Naive B cell (primary cell): ENCODE results near the gene DPCD. TPM values are rescaled to one million over a fixed set of nuclear protein-coding genes. Genes with fewer than 3 reads are reported as not detected.
"Not testable (repeated sequence)": the region's sequence is repeated elsewhere in the genome, so short reads cannot be mapped to it uniquely, and the experiment has no call there.

ENCODE experiments used
- ATAC-seq, 2 donors: fragments of 150-1000 bp; cut with Tn5 transposase; 2 replicates each; pipeline ENCODE4 v1.10.0; 2021; ENCODE audit warnings: low read depth in 2 of 2, mild to moderate bottlenecking in 2 of 2, moderate library complexity in 2 of 2
- DNase-seq: peaks from one replicate; pipeline ENCODE4 v3.0.0; 2022
- H3K27ac Mint-ChIP-seq, 6 donors: one replicate each; pipeline ENCODE4 v1.8.0; 2020 to 2022; ENCODE audit warnings: mild to moderate bottlenecking in 6 of 6, mixed read lengths in 6 of 6, moderate library complexity in 5 of 6, inconsistent platforms in 2 of 6
- H3K27me3 Mint-ChIP-seq, 3 donors: one replicate each; pipeline ENCODE4 v1.8.0; 2021 to 2022; ENCODE audit warnings: mixed read lengths in 3 of 3, mild to moderate bottlenecking in 1 of 3
- H3K36me3 Mint-ChIP-seq, 2 donors: one replicate each; pipeline ENCODE4 v1.8.0; 2020 to 2022; ENCODE audit warnings: mixed read lengths in 2 of 2, inconsistent platforms in 1 of 2, mild to moderate bottlenecking in 1 of 2
- H3K4me1 Mint-ChIP-seq, 3 donors: one replicate each; pipeline ENCODE4 v1.8.0; 2020 to 2022; ENCODE audit warnings: mixed read lengths in 3 of 3, inconsistent platforms in 1 of 3, mild to moderate bottlenecking in 1 of 3, moderate library complexity in 1 of 3
- H3K4me3 Mint-ChIP-seq, 8 donors: one replicate each; pipeline ENCODE4 v1.8.0; 2020 to 2022; ENCODE audit warnings: mild to moderate bottlenecking in 8 of 8, mixed read lengths in 8 of 8, moderate library complexity in 8 of 8, inconsistent platforms in 2 of 8
- H3K9me3 Mint-ChIP-seq, 7 donors: one replicate each; pipeline ENCODE4 v1.8.0; 2020 to 2022; ENCODE audit warnings: mixed read lengths in 7 of 7, mild to moderate bottlenecking in 5 of 7, inconsistent platforms in 2 of 7, moderate library complexity in 1 of 7
- polyA plus RNA-seq, 6 donors: library from polyadenylated mRNA; unstranded; fragments of 300-500 nt; fragmentation: Illumina TruSeq; gene quantifications; one replicate each; pipeline ENCODE4 v1.2.3, GENCODE V29; 2021; ENCODE audit warnings: low read depth in 6 of 6

Gene DPCD
- polyA plus RNA-seq, 6 donors from 2014 or later: 0.37 to 2.8 (median 1.2) TPM; not detected in 1

GRCh38 chr10:101625821-101626412 lies 37.8 kb downstream of the DPCD start:
- Mint-ChIP-seq H3K4me1 (peaks cover 18 to 39% (median 22%) of the 10 kb centered on the region in 3 donors), H3K36me3 (peaks cover 16 to 30% of the 10 kb centered on the region in 2 donors), H3K27ac (peak overlapping the region in 1 of 6 donors; percentile 32), H3K4me3 (no peak overlapping the region), H3K27me3 (no peaks in the 10 kb centered on the region), H3K9me3 (no peaks in the 10 kb centered on the region)
- no peak for DNase-seq
- no peak for ATAC-seq

- Mint-ChIP-seq H3K36me3 (peaks cover 8 to 16% of the 10 kb centered on the region in 2 donors), H3K9me3 (no peaks in the 10 kb centered on the region), H3K27me3 (no peaks in the 10 kb centered on the region), H3K27ac (peak overlapping the region in 1 of 6 donors; percentile 15), H3K4me3 (no peak overlapping the region), H3K4me1 (peaks cover 15 to 49% (median 18%) of the 10 kb centered on the region in 3 donors)
- DNase-seq (no peak), ATAC-seq (no peak)
Observed at GRCh38 chr10:101629837-101630632, 41.9 kb downstream of the DPCD start.

DNA sequence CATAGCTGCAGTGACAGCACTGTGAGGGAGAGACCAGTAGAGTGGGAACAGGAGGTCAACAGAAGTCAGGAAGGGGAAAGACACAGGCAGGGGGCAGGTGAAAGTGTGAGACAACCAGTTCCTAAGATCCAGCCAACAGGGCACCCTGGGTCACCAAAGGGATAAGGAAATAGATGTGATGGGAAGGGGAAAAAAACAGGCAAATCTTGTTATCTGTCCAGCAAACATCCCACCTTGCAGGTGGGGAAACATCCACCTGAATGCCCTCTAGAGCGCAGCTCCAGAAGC lies 42.5 kb downstream of the DPCD start:
- H3K9me3 Mint-ChIP-seq: no peaks in the 10 kb centered on the region
- no peak for ATAC-seq
- no peaks in the 10 kb centered on the region for H3K27me3 Mint-ChIP-seq
- H3K4me1 Mint-ChIP-seq: peaks cover 11 to 43% (median 13%) of the 10 kb centered on the region in 3 donors
- H3K36me3 Mint-ChIP-seq: peaks cover 7 to 11% of the 10 kb centered on the region in 2 donors
- peak overlapping the region in 1 of 6 donors; percentile 24 for H3K27ac Mint-ChIP-seq
- no peak overlapping the region for H3K4me3 Mint-ChIP-seq
- no peak for DNase-seq

DNA sequence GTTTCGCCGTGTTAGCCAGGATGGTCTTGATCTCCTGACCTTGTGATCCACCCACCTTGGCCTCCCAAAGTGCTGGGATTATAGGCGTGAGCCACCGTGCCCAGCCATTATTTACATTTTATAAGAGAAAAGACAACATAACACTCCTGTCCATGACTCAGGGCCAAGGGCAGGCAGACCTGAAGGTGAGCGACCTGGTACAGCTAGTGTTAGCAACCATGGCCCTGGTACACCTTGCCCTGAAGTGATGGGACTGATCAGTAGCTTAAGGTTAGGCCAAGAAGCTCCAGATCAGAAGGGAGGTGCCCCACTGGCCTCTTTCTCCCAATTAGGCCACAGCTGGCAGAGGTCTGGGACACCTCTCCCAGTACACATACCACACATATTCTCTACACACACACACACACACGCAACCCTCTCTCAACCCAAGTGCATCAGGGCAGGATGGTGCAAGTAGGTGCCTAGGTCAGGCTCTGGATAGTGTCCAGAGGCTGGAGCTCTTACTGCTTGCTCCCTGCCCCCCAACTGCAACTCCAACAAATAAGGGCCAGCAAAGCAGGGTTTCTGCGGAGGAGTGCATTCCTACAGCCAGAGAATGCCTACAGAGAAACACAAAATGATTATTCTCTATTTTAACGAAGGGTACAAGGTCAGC lies 43.8 kb downstream of the DPCD start:
- no peak for ATAC-seq
- Mint-ChIP-seq H3K27me3 (no peaks in the 10 kb centered on the region), H3K4me1 (peaks cover 10 to 39% (median 12%) of the 10 kb centered on the region in 3 donors), H3K36me3 (peaks cover 7 to 9% of the 10 kb centered on the region in 2 donors), H3K27ac (peak overlapping the region in 2 of 6 donors; percentile 24 to 54), H3K9me3 (no peaks in the 10 kb centered on the region), H3K4me3 (no peak overlapping the region)
- no peak for DNase-seq

DNA sequence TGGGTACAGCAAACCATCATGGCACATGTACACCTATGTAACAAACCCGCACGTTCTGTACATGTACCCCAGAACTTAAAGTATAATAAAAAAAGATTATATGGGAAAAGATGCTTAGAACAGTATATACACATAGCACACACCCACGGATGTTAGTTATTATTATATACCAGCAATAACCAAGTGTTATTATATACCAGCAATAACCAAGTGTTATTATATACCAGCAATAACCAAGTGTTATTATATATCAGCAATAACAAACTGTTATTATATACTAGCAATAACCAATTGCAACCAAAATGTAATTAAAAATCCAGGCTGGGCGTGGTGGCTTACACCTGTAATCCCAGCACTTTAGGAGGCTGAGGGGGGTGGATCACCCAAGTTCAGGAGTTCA lies 45.4 kb downstream of the DPCD start:
- H3K27me3 Mint-ChIP-seq, DNase-seq, ATAC-seq, H3K27ac Mint-ChIP-seq, H3K4me3 Mint-ChIP-seq, H3K9me3 Mint-ChIP-seq: not testable (repeated sequence)
- peaks cover 5 to 15% of the 10 kb centered on the region in 2 donors for H3K36me3 Mint-ChIP-seq
- peaks cover 10 to 28% (median 10%) of the 10 kb centered on the region in 3 donors for H3K4me1 Mint-ChIP-seq

GRCh38 chr10:101639141-101639900 lies 51.2 kb downstream of the DPCD start:
- no peak for DNase-seq
- peaks cover 12 to 22% of the 10 kb centered on the region in 2 donors for H3K36me3 Mint-ChIP-seq
- H3K4me1 Mint-ChIP-seq: peaks cover 4 to 17% (median 16%) of the 10 kb centered on the region in 3 donors

DNA sequence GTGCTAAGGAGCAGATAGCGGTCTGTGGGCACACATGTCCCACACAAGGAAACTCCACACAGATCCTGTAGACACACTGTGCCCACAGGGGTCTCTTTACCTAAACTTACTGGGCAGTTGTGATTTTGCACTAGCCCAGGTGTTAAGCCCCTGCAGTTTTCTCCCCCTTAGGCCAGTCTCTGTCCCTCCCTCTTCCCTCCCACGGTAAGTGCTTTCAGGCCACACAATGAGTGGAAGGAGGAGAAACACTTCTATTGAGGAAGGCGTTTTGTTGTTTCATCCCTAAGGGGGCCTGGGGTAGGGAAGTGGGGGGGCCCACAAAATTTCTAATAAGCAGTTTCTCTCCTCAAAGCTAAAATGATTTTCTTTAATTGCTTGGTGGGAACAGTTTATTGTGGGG lies 55.4 kb downstream of the DPCD start:
- H3K4me3 Mint-ChIP-seq: peak overlapping the region in 1 of 8 donors; percentile 25
- no peaks in the 10 kb centered on the region for H3K9me3 Mint-ChIP-seq
- peak overlapping the region in 1 of 6 donors; percentile 12 for H3K27ac Mint-ChIP-seq
- no peaks in the 10 kb centered on the region for H3K27me3 Mint-ChIP-seq
- peaks cover 11 to 27% (median 14%) of the 10 kb centered on the region in 3 donors for H3K4me1 Mint-ChIP-seq
- DNase-seq (no peak), ATAC-seq (no peak)
- H3K36me3 Mint-ChIP-seq: peaks cover 4 to 17% of the 10 kb centered on the region in 2 donors

More at GRCh38 chr10:101639141-101639900, 51.2 kb downstream of the DPCD start:
- Mint-ChIP-seq H3K27ac (peak overlapping the region in 1 of 6 donors; percentile 34), H3K9me3 (no peaks in the 10 kb centered on the region), H3K27me3 (no peaks in the 10 kb centered on the region), H3K4me3 (no peak overlapping the region)
- ATAC-seq: no peak

DNA sequence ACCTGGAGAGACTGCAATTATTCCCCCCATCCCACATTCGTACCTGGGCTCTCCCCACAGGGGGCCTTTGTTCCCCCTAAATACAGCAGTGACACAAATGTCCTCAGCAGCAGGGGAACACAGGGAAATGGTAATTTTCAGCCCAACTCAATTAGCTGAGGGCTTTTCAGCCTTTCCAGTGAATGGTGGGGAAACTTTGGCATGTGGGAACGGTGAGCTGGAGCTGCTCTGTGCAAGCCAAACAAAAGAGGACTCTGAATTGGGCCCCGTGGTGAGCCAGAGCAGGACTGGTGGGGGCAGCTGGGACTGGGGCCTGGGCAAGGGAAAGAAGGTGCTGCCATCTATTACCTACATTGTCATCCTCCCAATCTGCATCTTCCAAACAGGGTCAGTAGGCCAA lies 55.9 kb downstream of the DPCD start:
- Mint-ChIP-seq H3K27ac (peak overlapping the region in 2 of 6 donors; percentile 12 to 47), H3K36me3 (peaks cover 4 to 16% of the 10 kb centered on the region in 2 donors), H3K4me1 (peaks cover 11 to 29% (median 14%) of the 10 kb centered on the region in 3 donors), H3K27me3 (no peaks in the 10 kb centered on the region), H3K4me3 (peak overlapping the region in 1 of 8 donors; percentile 25), H3K9me3 (no peaks in the 10 kb centered on the region)
- DNase-seq (no peak), ATAC-seq (no peak)

DNA sequence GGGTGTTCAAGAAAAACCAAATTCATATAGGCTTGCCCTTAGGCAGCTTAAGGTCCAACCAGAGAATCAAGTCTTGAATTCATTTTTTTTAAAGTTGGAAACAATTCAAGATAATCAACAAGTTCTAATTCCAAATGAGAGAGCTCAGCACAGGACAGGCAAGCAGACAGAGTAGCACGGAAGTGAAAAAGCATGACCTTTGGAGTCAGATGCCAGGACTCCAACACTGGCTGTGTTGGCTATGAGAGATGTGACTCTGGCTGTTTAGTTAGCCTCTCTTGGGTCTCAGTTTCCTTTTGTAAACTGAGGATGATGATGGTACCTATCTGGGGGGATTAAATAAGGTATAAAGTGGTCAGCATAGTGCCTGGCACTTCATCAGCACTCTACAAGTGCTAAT lies 57.5 kb downstream of the DPCD start:
- DNase-seq (no peak), ATAC-seq (no peak)
- H3K36me3 Mint-ChIP-seq: peaks cover 4 to 6% of the 10 kb centered on the region in 2 donors
- no peaks in the 10 kb centered on the region for H3K27me3 Mint-ChIP-seq
- H3K4me3 Mint-ChIP-seq: no peak overlapping the region
- peak overlapping the region in 1 of 6 donors; percentile 19 for H3K27ac Mint-ChIP-seq
- peaks cover 11 to 31% (median 14%) of the 10 kb centered on the region in 3 donors for H3K4me1 Mint-ChIP-seq
- no peaks in the 10 kb centered on the region for H3K9me3 Mint-ChIP-seq

DNA sequence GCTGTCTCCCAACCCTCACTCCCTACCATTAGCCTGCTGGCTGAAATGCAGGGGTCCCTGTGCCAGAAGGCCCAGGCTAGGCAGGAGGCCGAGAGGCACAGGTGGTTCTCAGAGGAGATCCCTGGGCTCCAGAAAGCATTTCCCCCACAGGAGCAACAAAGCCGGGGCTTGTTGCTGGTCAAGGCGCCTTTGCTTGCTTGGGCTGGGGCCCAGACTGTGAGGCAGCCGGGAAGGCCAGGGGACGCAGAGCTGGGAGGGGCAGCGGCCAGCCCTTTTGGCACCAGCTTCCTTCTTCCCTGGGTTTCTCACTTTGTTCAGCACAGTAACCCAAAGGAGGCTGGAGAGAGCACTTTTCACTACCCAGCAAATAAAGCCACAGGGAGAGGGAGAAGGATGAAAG lies 58.2 kb downstream of the DPCD start:
- Mint-ChIP-seq H3K27ac (no peak overlapping the region), H3K27me3 (no peaks in the 10 kb centered on the region), H3K9me3 (no peaks in the 10 kb centered on the region), H3K4me3 (no peak overlapping the region), H3K4me1 (peaks cover 11 to 29% (median 14%) of the 10 kb centered on the region in 3 donors), H3K36me3 (peaks cover 4% of the 10 kb centered on the region in 2 donors)
- no peak for DNase-seq
- no peak for ATAC-seq

DNA sequence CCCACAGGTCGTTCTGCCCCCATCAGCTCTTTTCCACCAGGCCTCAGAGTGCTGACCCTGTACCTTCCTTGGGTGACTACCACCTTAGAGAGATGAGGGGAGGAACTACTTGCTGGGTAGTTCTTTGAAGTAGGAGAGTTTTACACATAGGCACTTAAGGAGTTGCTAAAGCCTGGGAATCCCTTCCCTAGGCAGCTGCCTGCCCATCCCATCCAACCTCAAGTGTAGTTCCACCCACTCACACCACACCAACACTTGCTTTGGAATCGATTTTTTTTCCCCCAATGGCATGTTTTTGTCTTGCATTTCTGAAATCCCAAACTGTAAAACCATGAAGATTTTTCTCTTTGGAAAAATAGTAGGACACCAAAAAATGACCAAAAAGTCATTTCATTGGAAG lies 59.1 kb downstream of the DPCD start:
- Mint-ChIP-seq H3K27me3 (no peaks in the 10 kb centered on the region), H3K27ac (peak overlapping the region in 1 of 6 donors; percentile 6), H3K4me3 (no peak overlapping the region), H3K9me3 (no peaks in the 10 kb centered on the region), H3K36me3 (peaks cover 0 to 4% of the 10 kb centered on the region in 2 donors), H3K4me1 (peaks cover 11 to 24% (median 14%) of the 10 kb centered on the region in 3 donors)
- DNase-seq (no peak), ATAC-seq (no peak)

DNA sequence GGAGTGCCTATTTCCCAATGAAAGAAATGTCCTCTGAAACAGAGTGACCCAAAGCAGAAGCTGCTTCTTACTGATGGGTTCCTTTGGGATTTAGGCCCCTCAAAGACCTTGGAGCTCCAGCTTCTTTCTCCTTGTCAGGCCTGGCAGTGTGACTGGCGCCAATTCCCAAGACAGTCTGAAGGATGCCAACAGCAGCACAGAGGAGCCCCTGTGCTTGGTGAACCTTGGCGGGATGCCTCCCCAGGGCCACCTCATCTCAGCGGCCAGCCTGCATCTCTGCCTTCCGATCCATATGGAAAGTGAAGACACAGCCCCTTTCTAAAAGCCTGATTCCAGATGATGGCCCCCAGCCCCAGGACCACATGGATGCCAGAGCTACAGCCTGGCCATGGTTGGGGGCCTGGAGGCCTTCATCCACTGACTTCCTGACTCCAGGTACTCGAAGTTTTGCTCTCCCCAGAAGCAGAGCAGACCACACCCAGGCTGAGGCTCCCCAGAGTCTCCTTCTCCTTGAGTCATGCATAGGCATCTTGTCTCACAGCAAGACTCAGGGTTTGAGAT lies 61.5 kb downstream of the DPCD start:
- Mint-ChIP-seq H3K9me3 (no peaks in the 10 kb centered on the region), H3K36me3 (no peaks in the 10 kb centered on the region), H3K27ac (peak overlapping the region in 1 of 6 donors; percentile 24), H3K27me3 (no peaks in the 10 kb centered on the region), H3K4me3 (no peak overlapping the region), H3K4me1 (peaks cover 6 to 22% (median 11%) of the 10 kb centered on the region in 3 donors)
- DNase-seq: no peak
- ATAC-seq: no peak

DNA sequence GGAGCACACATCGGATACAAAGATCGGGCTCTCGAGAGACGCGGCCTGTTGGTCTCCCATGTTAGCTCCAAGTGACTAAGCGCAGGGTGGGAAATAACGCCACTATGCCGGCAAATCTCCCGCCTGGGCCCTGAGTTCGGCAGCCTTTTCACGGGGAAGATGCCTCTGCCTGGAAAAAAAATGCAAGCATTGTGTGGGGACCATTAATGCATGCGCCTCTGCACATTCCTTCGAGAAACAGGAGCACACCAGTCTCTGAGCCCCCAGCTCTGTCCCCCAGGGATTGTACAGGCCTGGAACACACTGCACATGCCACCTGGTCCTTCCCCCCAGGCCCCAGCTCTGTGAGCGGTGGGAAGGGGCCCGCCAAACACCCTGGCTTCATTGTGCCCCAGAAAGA lies 62.7 kb downstream of the DPCD start:
- Mint-ChIP-seq H3K4me3 (no peak overlapping the region), H3K36me3 (peaks cover 3 to 7% of the 10 kb centered on the region in 2 donors), H3K27me3 (no peaks in the 10 kb centered on the region), H3K9me3 (no peaks in the 10 kb centered on the region), H3K4me1 (peaks cover 4 to 13% (median 12%) of the 10 kb centered on the region in 3 donors), H3K27ac (no peak overlapping the region)
- no peak for DNase-seq
- ATAC-seq: no peak
